ENCODE results near the gene RFX7.

Gene RFX7

DNA sequence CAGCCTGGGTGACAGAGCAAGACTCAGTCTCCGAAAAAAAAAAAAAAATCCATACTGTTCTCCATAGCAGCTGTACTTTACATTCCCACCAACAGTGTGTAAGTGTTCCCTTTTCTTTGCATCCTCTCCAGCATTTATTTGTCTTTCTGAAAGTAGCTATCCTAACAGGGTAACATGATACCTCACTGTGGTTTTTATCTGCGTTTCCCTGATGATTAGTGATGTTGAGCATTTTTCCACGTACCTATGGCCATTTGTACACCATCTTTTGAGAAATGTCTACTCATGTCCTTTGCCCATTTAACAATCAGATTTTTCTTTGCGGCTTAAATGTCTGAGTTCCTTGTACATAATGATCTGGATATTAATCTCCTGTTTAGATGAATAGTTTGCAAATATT lies 119.3 kb downstream of the RFX7 start:
- no peak for DNase-seq

DNA sequence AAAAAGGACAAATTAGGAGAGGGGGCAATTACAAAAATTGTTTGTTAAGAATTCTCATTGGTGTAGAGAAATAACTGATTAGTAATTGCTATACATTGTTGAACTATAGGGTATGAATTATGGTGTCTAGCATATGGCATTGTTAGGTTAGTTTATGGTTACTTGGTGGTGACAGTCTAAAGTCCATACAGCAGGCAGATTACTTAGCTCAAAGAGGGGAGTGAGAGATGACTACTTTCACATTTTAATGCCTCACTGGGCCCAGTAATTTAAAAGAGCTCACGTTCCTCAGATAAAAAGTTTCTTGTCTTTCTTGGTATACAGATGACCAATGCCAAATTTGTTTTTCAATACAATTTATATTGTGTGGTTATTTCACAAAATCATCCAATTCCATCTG lies 137.8 kb downstream of the RFX7 start:
- DNase-seq = no peak

DNA sequence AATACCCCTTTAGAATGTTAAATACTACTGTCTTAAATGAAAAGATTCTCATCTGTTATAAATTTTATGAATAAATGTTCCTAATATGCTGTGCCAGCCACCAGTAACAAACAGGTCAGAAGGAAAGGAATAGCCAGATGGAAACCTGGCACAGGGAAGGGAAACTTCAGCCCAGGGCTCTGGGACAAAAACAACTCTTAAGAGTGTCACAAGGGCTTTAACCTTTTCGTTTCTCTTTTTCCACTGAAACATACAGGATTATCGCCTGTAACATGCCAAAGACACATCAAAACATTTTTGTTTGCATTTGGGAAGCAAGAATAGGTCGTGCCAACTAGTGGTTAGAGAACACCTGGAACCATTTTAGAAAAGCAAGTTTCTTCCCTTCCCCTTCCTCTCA lies 141.2 kb downstream of the RFX7 start:
- DNase-seq = no peak

DNA sequence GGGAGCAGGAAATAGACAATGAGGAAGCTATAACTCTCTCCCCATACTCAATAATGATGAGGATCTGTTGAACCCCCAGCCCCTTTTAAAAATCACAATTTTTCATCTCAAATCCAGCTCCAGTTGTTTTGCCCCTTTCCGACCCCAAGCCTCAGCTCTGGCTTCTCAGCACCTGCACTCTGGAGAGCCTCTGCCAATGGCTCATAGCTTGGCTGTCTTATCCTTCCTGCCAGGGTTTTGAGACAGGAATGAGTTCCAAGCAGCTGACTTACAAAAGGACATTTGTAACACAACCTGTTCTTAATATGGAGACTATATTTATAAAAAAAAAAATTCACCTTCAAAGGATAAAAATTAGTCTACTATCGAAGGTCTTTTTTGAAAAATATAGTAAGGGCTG lies 144.4 kb downstream of the RFX7 start:
- DNase-seq = no peak

DNA sequence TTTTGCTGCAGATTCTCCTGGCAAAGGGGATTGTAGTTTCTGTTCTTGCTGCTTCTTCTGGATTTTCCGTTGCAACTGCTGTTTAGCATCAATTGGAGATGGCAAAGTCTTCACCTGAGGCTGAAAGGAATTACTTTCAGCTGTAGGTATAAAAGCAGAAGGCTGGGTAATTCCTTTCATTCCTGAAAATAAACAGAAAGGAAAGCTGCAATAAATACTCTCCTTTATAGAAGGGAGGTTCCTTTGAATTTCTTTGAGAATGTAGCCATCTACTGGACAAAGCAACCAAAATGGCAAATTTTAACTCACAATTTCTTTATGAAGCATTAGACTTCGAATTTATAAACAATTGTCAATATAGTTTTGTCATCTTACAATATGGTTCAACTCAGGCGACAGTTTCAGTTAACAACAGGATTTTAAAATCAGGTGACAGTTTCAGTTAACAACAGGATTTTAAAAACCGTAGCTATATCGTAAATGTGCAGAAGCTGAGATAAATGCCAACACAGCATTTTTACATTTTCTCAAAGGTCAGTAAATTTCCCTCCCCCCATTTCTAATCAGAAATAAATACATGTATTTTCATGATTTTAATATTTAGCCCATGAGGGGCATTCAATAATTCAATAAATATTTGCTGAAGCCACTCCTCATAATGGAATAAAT lies 145.3 kb downstream of the RFX7 start:
- no peak for DNase-seq

DNA sequence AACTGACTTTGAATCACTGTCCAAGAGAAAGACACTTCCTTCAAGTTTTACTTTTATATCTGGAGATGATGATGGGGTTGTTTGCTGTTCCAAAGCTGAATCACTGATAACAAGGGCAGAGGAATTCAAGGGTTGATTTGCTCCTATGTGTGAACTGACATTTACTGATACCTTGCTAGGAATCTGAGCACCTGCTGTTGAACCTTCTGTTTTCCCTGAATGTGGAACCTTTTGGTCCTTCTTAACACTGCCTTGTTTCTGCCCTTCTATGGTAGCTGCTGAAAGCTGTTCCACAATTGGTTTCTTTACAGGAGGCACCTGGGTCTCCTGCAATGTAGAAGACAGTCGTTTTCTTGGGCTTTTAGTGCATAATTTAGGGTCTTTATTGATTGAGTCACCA lies 148.3 kb downstream of the RFX7 start:
- no peak for DNase-seq

DNA sequence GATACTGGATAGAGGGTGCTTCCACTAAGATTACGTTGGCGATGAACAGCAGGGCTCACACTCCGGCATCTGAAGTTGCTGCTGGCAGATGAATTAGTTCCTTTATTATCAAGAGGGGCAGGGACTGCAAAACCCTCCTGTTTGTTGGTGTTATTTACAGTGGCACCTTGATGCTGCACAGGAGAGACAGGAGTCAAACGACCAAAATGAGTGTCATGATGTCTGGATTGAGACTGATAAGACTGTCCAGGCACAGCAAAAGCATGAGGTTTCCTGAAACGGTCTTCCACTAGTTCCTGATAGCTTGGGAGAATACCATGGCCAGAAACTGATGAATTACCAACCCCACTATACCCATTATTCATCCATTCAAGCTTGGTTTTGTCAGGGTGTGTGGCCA lies 149.5 kb downstream of the RFX7 start:
- DNase-seq = no peak

DNA sequence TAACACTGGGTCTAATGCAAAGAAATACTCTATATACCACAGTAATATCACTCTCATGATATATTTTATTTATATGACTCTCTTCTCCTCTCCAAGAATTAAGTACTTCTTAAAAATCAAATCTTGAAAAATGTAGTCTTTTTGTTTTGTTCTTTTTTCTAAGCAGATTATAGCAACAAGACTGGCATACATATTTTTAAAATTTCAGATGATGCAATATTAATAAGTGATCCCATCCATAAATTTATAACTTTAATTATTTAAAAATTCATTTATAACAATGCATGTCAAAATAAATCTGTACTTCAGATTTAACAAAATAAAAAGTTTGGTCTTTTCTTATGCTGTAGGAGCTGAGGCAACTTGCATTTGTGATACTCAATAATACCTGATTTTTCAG lies 155.3 kb downstream of the RFX7 start:
- no peak for DNase-seq

DNA sequence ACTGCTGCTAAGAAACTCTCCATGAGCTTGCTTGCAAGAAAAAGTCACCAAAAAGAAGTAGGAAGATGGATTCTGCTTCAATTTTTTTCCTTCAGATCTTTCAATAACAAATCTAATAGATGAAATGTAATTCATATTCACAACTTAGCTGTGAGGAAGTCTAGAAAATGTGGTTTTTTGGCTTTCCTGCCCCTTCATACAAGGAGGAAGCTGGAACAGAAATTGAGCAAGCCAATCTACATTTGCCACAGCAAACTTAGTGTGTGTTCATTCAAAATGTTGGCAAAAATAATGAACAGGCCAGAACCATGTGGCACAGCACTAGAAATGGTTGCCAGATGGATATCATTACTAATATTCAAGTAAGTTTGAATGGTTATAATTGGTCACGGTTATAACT lies 157.1 kb downstream of the RFX7 start:
- DNase-seq = no peak

DNA sequence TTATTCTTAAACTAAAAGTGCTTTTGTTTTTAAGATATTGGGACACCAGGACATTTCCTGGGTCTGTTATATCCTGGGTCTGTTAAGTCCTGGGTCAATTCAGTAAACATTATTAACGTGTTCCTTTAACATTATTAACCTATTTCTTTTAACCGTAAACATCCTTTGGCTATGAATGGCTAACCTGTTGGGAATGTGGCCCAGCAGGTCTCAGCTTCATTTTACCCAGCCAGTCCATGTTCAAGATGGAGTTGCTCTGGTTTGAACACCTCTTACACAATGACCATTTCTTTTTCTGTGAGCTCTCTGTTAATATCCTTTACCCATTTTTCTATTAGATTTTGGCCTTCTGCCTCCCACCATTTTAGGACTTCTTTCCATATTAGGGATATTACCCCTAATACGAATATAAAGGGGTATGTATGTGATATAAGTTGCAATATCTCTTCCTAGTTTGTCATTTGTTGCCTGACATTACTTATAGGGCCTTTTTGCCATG lies 161.4 kb downstream of the RFX7 start:
- DNase-seq = no peak

DNA sequence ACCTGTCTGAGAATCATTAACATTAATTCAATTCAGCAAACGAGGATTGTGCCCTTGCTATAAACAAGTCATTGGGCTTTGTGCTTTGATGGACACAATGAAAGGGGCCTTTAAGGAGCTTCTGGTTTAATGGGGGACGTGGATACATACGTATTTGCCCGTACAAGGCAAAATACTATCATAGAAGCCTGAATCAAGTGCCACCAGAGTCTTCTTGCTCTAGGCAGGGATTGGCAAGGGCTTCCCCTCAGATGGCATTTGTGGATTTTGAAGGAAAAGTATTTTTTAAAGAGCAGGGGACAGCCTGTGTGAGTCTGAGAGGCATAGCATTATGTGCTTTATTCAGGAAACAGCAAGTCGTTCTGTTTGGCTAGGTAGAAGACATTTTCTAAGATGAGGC lies 166.6 kb downstream of the RFX7 start:
- DNase-seq = no peak

DNA sequence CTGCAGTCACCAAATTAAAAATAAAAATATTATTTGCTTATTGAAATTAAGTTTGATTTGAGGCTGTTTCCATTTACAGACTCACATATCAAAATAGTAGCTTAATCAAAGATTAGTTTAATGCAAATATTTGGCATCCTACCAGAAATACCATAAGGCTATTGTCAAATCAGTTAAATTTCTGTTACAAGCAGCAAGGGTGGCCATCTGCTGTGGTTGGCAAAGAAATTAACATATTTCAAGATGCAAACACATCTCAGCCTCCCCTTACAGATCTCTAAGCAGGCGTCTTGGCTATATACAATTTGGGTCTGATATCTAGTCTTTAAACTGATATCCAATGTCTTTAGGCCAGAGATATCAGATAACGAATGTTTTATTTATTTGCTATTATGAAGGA lies 167.0 kb downstream of the RFX7 start:
- DNase-seq = no peak

DNA sequence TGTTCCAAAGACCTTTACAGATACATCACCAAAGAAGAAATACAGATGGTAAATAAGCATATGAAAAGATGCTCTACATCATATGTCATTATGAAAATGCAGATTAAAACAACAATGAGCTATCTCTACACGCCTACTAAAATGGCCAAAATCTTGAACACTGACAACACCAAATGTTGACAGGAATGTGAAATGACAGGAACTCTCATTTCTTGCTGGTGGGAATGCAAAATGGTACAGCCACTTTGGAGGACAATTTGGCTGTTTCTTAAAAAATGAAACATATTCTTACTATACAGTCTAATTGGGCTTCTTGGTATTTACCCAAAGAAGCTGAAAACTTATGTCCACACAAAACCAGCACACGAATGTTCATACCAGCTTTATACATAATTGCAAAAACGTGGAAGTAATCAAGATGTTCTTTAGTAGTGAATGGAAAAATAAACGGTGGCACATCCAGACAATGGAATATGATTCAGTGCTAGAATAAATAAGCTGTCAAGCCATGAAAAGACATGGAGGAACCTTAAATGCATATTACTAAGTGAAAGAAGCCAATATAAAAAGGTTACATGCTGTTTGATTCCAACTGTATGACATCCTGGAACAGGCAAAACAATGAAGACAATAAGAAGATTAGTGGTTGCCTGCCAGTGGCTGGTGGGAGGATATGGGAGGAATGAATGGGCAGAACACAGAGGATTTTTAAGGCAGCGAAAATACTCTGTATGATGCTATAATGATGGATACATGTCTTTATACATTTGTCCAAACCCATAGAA lies 169.0 kb downstream of the RFX7 start:
- no peak for DNase-seq

DNA sequence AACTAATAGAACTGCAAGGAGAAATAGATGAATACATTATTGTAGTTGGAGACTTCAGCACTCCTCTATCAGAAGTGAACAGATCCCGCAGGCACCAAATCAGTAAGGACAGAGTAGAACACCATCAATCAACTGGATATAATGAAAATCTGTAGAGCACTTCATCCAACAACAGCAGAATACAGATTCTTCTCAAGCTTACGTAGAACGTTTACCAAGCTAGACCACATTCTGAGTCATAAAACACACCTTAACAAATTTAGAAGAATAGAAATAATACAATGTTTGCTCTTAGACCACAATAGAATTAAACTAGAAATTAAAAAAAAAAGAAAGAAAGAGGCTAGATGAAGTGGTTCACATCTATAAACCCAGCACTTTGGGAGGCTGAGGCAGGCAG lies 179.5 kb downstream of the RFX7 start:
- DNase-seq = no peak

DNA sequence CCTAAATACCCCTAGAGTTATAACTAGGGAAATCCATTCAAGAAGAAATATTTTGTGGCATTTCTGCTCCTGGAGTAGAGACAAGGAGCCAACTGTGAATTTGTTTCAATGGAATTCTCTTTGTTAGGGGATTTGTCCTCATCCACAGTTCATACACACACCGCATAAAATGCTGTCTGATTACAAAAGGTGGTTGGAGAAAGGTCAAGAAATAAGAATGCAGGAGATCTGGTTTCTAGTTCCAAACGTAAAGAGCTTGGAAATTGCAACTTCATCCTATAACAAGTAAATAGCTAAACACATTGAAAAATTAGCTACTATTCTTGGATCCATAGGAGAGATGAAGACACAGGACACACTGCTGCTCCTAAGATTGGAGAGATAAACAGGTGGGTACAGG lies 184.0 kb downstream of the RFX7 start:
- no peak for DNase-seq

DNA sequence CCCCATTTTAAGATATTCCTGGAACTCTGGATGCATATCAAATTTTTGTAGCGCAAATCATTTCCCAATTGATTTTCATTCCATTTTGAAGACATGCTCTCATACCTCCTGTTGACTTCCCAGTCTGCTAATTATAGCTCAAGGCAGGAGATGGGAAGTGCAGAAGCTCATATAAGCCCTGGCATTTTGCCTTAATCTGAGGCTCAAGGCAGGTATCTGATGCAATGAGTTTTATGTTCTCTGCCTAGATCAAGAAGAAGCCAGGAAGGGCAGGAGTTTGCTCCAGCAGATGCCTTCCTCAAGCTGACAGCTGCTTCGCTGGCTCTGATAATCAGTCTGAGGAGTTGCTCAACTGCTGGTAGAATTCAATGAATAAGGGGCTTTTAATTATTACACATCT lies 184.7 kb downstream of the RFX7 start:
- DNase-seq = no peak

DNA sequence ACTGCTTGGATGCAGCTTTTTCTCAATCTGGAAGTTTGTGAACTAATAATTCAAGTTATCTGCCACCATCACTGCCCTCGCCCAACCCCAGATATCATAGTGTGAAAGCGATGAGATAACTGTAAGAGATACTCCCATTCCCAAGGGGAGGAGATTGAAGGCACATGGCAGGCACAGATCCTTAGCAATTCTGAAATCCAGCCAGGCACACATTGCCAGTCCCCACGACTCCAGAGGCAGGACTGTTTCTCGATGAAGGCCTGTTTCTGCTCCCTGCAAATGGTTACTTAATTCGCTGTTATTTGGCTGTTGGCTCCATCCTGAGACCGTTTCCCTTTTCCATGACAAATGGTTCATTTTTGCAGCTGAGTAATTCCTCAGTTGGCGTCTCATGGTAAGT lies 187.1 kb downstream of the RFX7 start:
- DNase-seq = no peak

DNA sequence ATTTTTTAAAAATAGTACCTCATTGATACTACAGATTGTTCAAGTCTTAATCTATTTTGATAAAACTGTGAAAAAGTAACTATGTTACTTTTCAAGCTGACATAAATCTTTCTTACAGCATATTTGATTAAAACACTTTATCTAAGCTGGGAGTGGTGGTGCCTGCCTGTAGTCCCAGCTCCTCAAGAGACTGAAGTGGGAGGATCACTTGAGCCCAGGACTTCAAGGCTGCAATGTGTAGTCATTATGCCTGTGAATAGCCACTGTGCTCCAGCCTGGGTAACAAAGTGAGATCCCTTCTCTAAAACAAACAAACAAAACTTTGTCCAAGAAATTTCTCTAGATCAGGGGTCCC lies 190.7 kb downstream of the RFX7 start:
- no peak for DNase-seq

DNA sequence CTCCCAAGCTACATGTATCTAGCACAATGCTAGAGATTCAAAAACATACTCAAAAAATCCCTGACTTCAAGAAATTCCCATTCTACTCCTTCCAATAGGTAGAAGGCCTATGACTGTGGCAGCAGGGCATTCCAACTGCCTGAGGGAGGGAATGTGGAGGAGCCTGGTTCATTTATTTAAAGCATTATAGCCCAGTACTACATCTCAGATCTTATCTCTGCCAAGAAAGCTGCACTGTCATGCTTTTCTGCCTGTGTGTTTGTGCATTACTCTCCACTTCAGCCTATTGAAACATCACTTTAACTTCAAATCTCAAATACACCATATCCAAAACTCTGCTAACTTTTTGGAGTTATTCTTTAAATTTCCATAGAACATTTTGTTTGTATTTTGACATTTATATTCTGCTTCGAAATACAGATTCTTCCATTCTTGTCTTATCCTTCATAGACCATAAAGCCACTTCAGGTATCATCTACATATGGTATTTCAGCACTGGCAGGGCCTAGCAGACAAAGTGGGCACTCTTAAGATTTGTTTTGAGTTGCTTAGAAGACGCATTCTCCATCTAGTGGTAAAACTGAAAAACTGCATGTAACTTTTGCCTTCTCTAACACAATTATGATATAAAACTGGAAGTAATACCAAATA lies 191.2 kb downstream of the RFX7 start:
- DNase-seq = peak; percentile 57

DNA sequence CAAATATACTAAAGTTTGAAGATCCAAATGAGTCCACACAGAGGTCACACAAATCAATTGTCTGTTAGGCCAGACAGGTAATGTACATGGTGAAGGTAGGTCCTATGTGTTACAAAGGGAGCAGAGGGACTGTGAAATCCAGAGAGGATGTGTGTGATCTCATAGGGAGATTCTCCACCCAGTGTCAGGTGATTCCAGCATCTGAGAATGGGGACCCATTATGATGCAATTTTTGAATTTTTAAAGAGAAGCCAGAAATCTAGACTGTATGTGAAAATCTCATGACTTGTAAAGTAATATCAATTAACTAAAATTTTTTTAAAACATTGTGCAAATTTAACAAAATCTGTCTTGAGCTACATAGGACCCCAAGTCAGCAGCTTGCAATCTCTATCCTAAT lies 192.0 kb downstream of the RFX7 start:
- no peak for DNase-seq

DNA sequence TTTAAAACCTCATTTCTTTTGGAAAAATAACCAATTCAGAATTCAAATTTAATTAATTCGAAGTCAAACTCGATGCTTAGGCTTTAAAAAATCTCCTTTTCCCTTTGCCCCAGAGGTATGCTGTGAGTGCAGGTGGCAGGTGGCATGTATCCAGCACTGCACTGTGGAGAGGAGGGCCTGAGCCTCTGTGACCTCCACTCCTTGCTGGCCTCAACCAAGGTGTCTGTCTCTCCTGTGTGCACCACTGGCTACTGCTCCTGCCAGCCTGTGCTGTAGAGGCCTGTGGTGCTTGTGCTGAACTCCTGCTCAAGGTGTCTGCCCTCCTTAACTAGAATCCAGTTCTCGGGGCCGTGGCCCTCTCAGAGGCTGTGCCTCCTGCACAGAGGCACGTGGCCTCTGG lies 194.1 kb downstream of the RFX7 start:
- DNase-seq = no peak

DNA sequence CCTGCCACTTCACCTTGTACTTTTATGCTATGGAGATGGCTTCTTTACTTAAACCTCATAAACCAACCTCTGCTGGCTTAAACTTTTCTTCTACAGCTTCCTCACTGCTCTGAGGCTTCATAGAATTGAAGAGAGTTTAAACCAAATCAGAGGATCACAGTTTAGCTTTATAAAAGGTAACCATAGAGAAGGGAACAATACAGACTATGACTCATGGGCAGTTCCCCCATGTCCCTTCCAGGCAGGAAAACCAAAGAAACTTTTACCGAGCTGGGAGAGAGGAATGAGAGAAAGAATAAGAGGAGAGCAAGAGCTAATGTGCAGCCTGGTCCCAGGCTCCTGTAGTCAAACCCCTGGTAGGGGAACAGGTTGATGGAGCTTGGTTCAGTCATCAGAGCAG lies 196.3 kb downstream of the RFX7 start:
- no peak for DNase-seq

DNA sequence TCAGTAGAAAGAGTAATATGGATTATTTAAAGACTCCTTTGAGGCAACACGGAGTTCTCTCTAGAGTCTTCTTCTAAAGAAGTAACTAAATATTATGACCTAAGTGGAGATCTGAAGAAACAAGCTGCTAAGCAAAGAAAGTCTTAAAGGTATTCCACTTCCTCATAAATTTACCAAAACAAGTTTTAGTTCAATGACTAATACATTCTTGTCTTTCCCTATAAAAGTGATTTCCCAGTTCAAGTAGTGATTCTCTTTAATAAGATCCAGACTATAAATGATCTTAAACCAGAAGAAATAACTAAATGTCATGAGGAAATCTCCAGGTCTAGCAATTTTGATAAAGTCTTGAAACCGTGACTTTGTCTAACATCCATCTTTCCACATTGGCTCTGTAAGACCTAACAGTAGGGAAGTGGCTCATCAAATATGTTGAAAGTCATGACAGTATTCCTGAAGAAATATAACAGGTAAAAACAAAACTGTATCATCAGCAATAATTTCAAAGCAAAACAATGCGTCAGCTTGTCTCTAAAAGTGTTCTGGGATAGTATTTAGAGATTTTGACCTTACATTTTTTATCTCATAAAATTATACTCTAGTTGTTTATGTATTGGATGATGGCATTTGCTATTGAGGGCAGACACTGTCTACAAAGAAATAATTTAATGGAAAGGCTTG lies 198.5 kb downstream of the RFX7 start:
- no peak for DNase-seq
